Aorta (tissue), 5 donors: Measurements from ENCODE around the gene PLEKHH3. TPM values are rescaled to one million over a fixed set of nuclear protein-coding genes. Genes with fewer than 3 reads are reported as not detected.
"Not testable (repeated sequence)": the region's sequence is repeated elsewhere in the genome, so short reads cannot be mapped to it uniquely, and the experiment has no call there.

Source experiments
- ATAC-seq: fragments of 200-7000 bp; cut with Tn5 transposase; one replicate; pipeline ENCODE4 v1.9.1; 2022; ENCODE audit warnings: moderate library complexity; ENCODE audit not compliant: low FRiP score
- DNase-seq, 2 donors: peaks; one replicate each; pipeline ENCODE4 v3.0.0-alpha.2; 2020
- H3K27ac ChIP-seq, 2 donors: one replicate each; pipeline ENCODE4 v1.5.1; 2013; ENCODE audit warnings: low read length in 2 of 2, mild to moderate bottlenecking in 2 of 2, moderate library complexity in 2 of 2, control low read depth in 1 of 2, inconsistent platforms in 1 of 2, low read depth in 1 of 2
- H3K27me3 ChIP-seq, 2 donors: one replicate each; pipeline ENCODE4 v1.6.1; 2013; ENCODE audit warnings: control low read depth in 1 of 2, low read length in 1 of 2, mild to moderate bottlenecking in 1 of 2, moderate library complexity in 1 of 2; ENCODE audit not compliant: insufficient read depth in 2 of 2, control insufficient read depth in 1 of 2
- H3K36me3 ChIP-seq, 2 donors: one replicate each; pipeline ENCODE4 v1.6.1; 2013; ENCODE audit warnings: control low read depth in 1 of 2, low read length in 1 of 2, mild to moderate bottlenecking in 1 of 2; ENCODE audit not compliant: insufficient read depth in 2 of 2, control insufficient read depth in 1 of 2
- H3K4me1 ChIP-seq, 2 donors: one replicate each; pipeline ENCODE4 v1.6.1; 2013; ENCODE audit warnings: low read length in 2 of 2, control low read depth in 1 of 2, mild to moderate bottlenecking in 1 of 2, moderate library complexity in 1 of 2; ENCODE audit not compliant: insufficient read depth in 2 of 2, control insufficient read depth in 1 of 2
- H3K4me3 ChIP-seq, 2 donors: one replicate each; pipeline ENCODE4 v1.5.1; 2013; ENCODE audit warnings: low read length in 2 of 2, control low read depth in 1 of 2, mild to moderate bottlenecking in 1 of 2
- H3K9me3 ChIP-seq: one replicate; pipeline ENCODE4 v1.6.1; 2013; ENCODE audit warnings: mild to moderate bottlenecking, low read length; ENCODE audit not compliant: control insufficient read depth
- WGBS, 2 donors: extraction: QIAGEN DNeasy Blood & Tissue Kit; methylation state at CpG; one replicate each; pipeline ENCODE4 v1.1.7; 2013; 5-methylcytosine and 5-hydroxymethylcytosine counted together
- intact Hi-C, 2 donors: fragments of 100-400 bp; cut with DNase I; formaldehyde crosslinking; loops; one replicate each; pipeline versions ENCODE4 v1.14.2 to v1.15.0; 2022
- polyA plus RNA-seq, 2 donors: library from polyadenylated mRNA; stranded (reverse); fragments of 200-250 nt; gene quantifications; one replicate each; pipeline ENCODE4 v1.2.3, GENCODE V29; 2013
- total RNA-seq, 2 donors: library from RNA; stranded (reverse); fragmentation: NEBNext Ultra II Directional; extraction: Animal tissue kit (Norgen Biotek cat#: 25700); gene quantifications; one replicate each; pipeline ENCODE4 v1.2.1, GENCODE V29; 2021
- donor health status: healthy with polysubstance abuse.
- donor health status: Bipolar disorder and iron deficiency.
- donor health status: DM: no; HTN: no; CAD: no.
- donor health status: DM: no; HTN: no; CAD: no.
- donor health status: DM: yes; HTN: yes; CAD: no.

Gene PLEKHH3
- total and polyA plus RNA-seq, 4 donors: 10.0 to 59.3 (median 37.2) TPM

- Histone ChIP-seq H3K27me3 (no peaks in the 10 kb centered on the region), H3K4me3 (no peak overlapping the region), H3K4me1 (no peaks in the 10 kb centered on the region), H3K36me3 (no peaks in the 10 kb centered on the region), H3K27ac (no peak overlapping the region), H3K9me3 (no peaks in the 10 kb centered on the region)
- ATAC-seq (no peak), DNase-seq (no peak)
- intact Hi-C loops: no loop called here
- WGBS, 2 donors: 85% methylated on average over 6 of the region's 7 CpGs
Measured at GRCh38 chr17:42639525-42640113, 37.2 kb downstream of the PLEKHH3 start.

GRCh38 chr17:42632949-42633444 is 43.8 kb downstream of the PLEKHH3 start:
- intact Hi-C loops: no loop called here
- ATAC-seq (no peak), DNase-seq (no peak)
- H3K27me3 ChIP-seq: no peaks in the 10 kb centered on the region
- no peaks in the 10 kb centered on the region for H3K36me3 ChIP-seq
- H3K9me3 ChIP-seq: no peaks in the 10 kb centered on the region
- no peak overlapping the region for H3K4me3 ChIP-seq
- no peaks in the 10 kb centered on the region for H3K4me1 ChIP-seq
- no peak overlapping the region for H3K27ac ChIP-seq
- 70% methylated on average over 9 of the region's 9 CpGs for WGBS, 2 donors

GRCh38 chr17:42629411-42630009 is 47.3 kb downstream of the PLEKHH3 start:
- no peak for ATAC-seq
- Histone ChIP-seq H3K27ac (no peak overlapping the region), H3K9me3 (no peaks in the 10 kb centered on the region), H3K36me3 (no peaks in the 10 kb centered on the region), H3K4me1 (no peaks in the 10 kb centered on the region), H3K27me3 (no peaks in the 10 kb centered on the region), H3K4me3 (no peak overlapping the region)
- 74 to 77% methylated on average over 3 of the region's 3 CpGs for WGBS, 2 donors
- no peak for DNase-seq
- intact Hi-C loops: no loop called here

- H3K27me3 ChIP-seq, H3K4me3 ChIP-seq, DNase-seq, ATAC-seq, H3K27ac ChIP-seq, intact Hi-C loops, H3K36me3 ChIP-seq, H3K4me1 ChIP-seq, H3K9me3 ChIP-seq: not testable (repeated sequence)
- 87 to 94% methylated on average over 6 of the region's 6 CpGs for WGBS, 2 donors
Measured at GRCh38 chr17:42627032-42627764, 49.6 kb downstream of the PLEKHH3 start.

- Histone ChIP-seq H3K27ac (no peak overlapping the region), H3K9me3 (no peaks in the 10 kb centered on the region), H3K4me1 (no peaks in the 10 kb centered on the region), H3K36me3 (no peaks in the 10 kb centered on the region), H3K27me3 (no peaks in the 10 kb centered on the region), H3K4me3 (no peak overlapping the region)
- ATAC-seq (no peak), DNase-seq (no peak)
- intact Hi-C loops: no loop called here
- 79 to 81% methylated on average over 7 of the region's 7 CpGs for WGBS, 2 donors
Measured at GRCh38 chr17:42623732-42624596, 52.8 kb downstream of the PLEKHH3 start.

- no peak overlapping the region for H3K27ac ChIP-seq
- no peaks in the 10 kb centered on the region for H3K27me3 ChIP-seq
- no peaks in the 10 kb centered on the region for H3K4me1 ChIP-seq
- H3K36me3 ChIP-seq: no peaks in the 10 kb centered on the region
- H3K9me3 ChIP-seq: no peaks in the 10 kb centered on the region
- no peak overlapping the region for H3K4me3 ChIP-seq
- no peak for DNase-seq
- whole genome bisulfite sequencing, 2 donors: 86 to 88% methylated on average over 2 of the region's 2 CpGs
- ATAC-seq: no peak
- intact Hi-C loops: no loop called here
Measured at GRCh38 chr17:42623271-42623670, 53.5 kb downstream of the PLEKHH3 start.

- intact Hi-C loops, H3K27me3 ChIP-seq, H3K27ac ChIP-seq, H3K4me3 ChIP-seq, H3K36me3 ChIP-seq, DNase-seq, H3K9me3 ChIP-seq, ATAC-seq, H3K4me1 ChIP-seq: not testable (repeated sequence)
- WGBS, 2 donors: 94% methylated on average over 3 of the region's 3 CpGs
Measured at GRCh38 chr17:42621987-42622386, 54.8 kb downstream of the PLEKHH3 start.

- H3K4me3 ChIP-seq: no peak overlapping the region
- no peak overlapping the region for H3K27ac ChIP-seq
- WGBS, 2 donors: 31 to 33% methylated on average over 9 of the region's 9 CpGs
- no peaks in the 10 kb centered on the region for H3K36me3 ChIP-seq
- ATAC-seq: peak; percentile 48
- no peak for DNase-seq
- intact Hi-C loops: no loop called here
- no peaks in the 10 kb centered on the region for H3K27me3 ChIP-seq
- H3K4me1 ChIP-seq: no peaks in the 10 kb centered on the region
- H3K9me3 ChIP-seq: no peaks in the 10 kb centered on the region
Measured at GRCh38 chr17:42618442-42619150, 58.2 kb downstream of the PLEKHH3 start.
